Right lobe of liver (tissue), 4 donors: ENCODE results near the gene MYT1.

ENCODE experiments used
- POLR2A ChIP-seq: fragments of 450-650 bp; IDR thresholded peaks from one replicate; pipeline ENCODE4 v1.6.1; 2017; ENCODE audit warnings: antibody characterized with exemption, mild to moderate bottlenecking
- TF ChIP-seq, protein P1 (sequence below), 4 donors: fragments of 200-600 bp in 3 of 4; fragments of 450-650 bp in 1 of 4; IDR thresholded peaks; one replicate each; pipeline versions ENCODE4 v1.5.1 to v1.8.0; 2016 to 2022; ENCODE audit warnings: antibody characterized with exemption in 4 of 4, mild to moderate bottlenecking in 2 of 4
- donor health status: DM: no; HTN: no; CAD: no.
- donor health status: DM: no; HTN: no; CAD: no.
- donor health status: DM: no; HTN: yes; CAD: no.

DNA sequence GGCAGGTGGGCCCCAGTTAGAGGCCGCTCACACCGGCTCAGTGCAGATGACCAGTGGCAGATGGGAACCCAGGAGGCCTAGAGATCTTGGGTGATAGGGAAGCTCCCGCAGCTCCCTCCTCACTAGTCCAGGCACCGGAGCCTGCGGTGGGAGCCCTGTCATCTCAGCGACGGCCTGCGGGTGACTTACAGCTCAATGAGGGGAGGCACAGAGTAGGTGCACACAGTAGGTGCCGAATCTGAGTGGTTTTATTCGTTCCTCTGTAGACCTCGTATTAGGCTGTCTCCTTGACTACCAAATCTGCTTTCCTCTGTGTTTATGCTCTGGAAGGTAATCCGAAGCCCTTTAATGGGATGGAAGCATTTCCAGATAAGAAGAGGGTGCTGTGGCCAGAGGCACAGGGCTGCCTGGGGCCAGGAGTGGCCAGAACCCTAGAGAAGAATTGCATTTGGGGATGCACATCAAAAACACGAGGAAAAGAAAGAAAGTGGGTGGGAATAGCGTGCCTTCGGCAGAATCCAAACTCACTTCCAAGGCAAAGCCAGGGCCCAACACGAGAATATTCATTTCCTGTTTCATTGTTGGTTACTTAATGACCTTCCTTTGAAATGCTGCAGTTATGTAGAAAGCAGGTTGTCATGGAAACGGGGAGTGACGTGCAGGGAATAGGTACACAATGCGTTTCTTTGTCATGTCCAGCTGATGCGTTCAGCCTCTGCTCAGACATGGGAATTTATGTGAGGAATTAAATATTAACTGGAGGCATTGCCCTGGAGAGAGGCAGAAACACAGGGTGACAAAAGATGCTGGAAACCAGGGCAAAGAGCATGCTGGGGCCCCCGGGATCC, 24.7 kb downstream of the MYT1 start:
- TF ChIP-seq, protein P1, sequence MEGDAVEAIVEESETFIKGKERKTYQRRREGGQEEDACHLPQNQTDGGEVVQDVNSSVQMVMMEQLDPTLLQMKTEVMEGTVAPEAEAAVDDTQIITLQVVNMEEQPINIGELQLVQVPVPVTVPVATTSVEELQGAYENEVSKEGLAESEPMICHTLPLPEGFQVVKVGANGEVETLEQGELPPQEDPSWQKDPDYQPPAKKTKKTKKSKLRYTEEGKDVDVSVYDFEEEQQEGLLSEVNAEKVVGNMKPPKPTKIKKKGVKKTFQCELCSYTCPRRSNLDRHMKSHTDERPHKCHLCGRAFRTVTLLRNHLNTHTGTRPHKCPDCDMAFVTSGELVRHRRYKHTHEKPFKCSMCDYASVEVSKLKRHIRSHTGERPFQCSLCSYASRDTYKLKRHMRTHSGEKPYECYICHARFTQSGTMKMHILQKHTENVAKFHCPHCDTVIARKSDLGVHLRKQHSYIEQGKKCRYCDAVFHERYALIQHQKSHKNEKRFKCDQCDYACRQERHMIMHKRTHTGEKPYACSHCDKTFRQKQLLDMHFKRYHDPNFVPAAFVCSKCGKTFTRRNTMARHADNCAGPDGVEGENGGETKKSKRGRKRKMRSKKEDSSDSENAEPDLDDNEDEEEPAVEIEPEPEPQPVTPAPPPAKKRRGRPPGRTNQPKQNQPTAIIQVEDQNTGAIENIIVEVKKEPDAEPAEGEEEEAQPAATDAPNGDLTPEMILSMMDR (IDR thresholded peaks at IDR 0.05): no peak
- no peak for TF ChIP-seq POLR2A
